ENCODE measurements around the gene ENTHD1. TPM values are rescaled to one million over a fixed set of nuclear protein-coding genes. Genes with fewer than 3 reads are reported as not detected.

The ENTHD1 gene
- total and polyA plus RNA-seq, 4 donors, result 0.12 TPM; not detected in 3

DNA sequence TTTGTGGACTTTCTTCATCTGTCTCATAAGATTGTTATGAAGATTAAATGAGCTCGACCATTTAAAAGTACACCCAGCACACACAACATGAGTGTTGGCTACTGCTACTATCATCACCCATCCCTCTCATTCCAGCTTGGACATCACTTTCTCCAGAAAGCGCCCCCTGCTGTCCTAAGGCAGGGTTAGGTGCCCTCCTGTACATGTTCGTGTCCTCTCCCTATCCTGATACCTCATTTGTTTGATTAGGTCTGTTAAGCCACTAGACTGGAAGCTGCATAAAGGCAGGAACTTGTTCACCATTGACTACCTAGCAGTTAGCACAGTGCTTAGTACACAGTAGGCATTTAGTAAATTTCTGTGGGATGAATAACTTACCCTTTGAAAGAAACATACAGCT lies 85.5 kb downstream of the ENTHD1 start:
- ATAC-seq (ENCODE audit: low FRiP score), result peak; percentile 50
- H3K27ac ChIP-seq (ENCODE audit: low read depth in 1 of 2, low read length in 2 of 2), result no peak overlapping the region
- no peaks in the 10 kb centered on the region for H3K4me1 ChIP-seq (ENCODE audit: control insufficient read depth in 1 of 2, insufficient read depth in 2 of 2, low read length in 2 of 2)
- no peaks in the 10 kb centered on the region for H3K36me3 ChIP-seq (ENCODE audit: control insufficient read depth in 1 of 2, insufficient read depth in 2 of 2, low read length in 1 of 2)
- H3K4me3 ChIP-seq (ENCODE audit: low read length in 2 of 2), result no peak overlapping the region
- H3K27me3 ChIP-seq (ENCODE audit: control insufficient read depth in 1 of 2, insufficient read depth in 2 of 2, low read length in 1 of 2), result no peaks in the 10 kb centered on the region
- no peaks in the 10 kb centered on the region for H3K9me3 ChIP-seq (ENCODE audit: control insufficient read depth, low read length)
- WGBS, 2 donors, result 23 to 27% methylated on average over 3 of the region's 3 CpGs
- intact Hi-C loops (cut with DNase I), result no loop called here
- no peak for DNase-seq

DNA sequence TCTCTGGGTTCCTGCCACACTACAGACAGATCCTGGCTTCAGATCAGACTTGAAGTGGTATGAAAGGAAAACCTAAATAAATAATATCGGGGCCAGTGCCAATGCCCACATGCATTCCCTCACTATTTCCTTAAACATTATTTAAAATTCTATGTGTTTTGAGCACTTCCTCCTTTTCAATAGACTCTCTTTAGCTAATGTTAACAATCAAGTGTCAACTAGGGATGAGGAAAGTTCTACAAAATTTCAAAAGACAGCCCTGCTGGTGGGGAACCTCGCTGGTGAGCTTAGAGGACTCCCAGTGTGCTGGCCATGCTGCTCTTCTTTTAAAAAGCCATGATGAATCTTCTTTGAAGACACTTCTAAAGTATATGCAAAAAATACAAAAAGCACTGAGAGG lies 87.5 kb downstream of the ENTHD1 start:
- H3K9me3 ChIP-seq (ENCODE audit: control insufficient read depth, low read length), result no peaks in the 10 kb centered on the region
- WGBS, 2 donors, result 56 to 61% methylated on average over 2 of the region's 2 CpGs
- H3K36me3 ChIP-seq (ENCODE audit: control insufficient read depth in 1 of 2, insufficient read depth in 2 of 2, low read length in 1 of 2), result no peaks in the 10 kb centered on the region
- no peak overlapping the region for H3K27ac ChIP-seq (ENCODE audit: low read depth in 1 of 2, low read length in 2 of 2)
- no peaks in the 10 kb centered on the region for H3K4me1 ChIP-seq (ENCODE audit: control insufficient read depth in 1 of 2, insufficient read depth in 2 of 2, low read length in 2 of 2)
- H3K27me3 ChIP-seq (ENCODE audit: control insufficient read depth in 1 of 2, insufficient read depth in 2 of 2, low read length in 1 of 2), result no peaks in the 10 kb centered on the region
- no peak overlapping the region for H3K4me3 ChIP-seq (ENCODE audit: low read length in 2 of 2)
- DNase-seq, result no peak
- ATAC-seq (ENCODE audit: low FRiP score), result no peak
- intact Hi-C loops (cut with DNase I), result no loop called here

DNA sequence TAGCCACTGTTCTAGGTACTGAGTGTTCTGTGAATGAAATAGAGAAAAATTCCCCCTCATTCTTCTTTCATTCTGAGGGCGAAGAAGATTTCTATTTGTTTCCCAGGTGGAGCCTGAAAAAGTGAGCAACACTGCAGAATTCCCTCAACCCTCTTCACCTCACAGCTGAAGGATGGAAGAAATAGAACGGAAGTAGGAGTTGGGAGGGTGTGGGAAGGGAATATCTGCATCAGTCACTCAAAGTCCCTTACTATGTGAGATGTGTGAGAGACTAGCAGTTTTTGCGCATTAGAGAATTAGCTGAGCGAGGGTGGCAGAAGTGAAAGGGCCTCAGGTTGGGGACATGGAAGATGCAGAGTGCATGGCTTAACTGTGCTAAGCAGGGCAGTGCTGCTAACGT lies 88.4 kb downstream of the ENTHD1 start:
- Histone ChIP-seq H3K4me3 (ENCODE audit: low read length in 2 of 2) (no peak overlapping the region), H3K4me1 (ENCODE audit: control insufficient read depth in 1 of 2, insufficient read depth in 2 of 2, low read length in 2 of 2) (no peaks in the 10 kb centered on the region), H3K36me3 (ENCODE audit: control insufficient read depth in 1 of 2, insufficient read depth in 2 of 2, low read length in 1 of 2) (no peaks in the 10 kb centered on the region), H3K27me3 (ENCODE audit: control insufficient read depth in 1 of 2, insufficient read depth in 2 of 2, low read length in 1 of 2) (no peaks in the 10 kb centered on the region), H3K27ac (ENCODE audit: low read depth in 1 of 2, low read length in 2 of 2) (no peak overlapping the region), H3K9me3 (ENCODE audit: control insufficient read depth, low read length) (no peaks in the 10 kb centered on the region)
- intact Hi-C loops (cut with DNase I), result no loop called here
- WGBS, 2 donors, result 76 to 81% methylated on average over 5 of the region's 5 CpGs
- ATAC-seq (ENCODE audit: low FRiP score), result no peak
- DNase-seq, result no peak

DNA sequence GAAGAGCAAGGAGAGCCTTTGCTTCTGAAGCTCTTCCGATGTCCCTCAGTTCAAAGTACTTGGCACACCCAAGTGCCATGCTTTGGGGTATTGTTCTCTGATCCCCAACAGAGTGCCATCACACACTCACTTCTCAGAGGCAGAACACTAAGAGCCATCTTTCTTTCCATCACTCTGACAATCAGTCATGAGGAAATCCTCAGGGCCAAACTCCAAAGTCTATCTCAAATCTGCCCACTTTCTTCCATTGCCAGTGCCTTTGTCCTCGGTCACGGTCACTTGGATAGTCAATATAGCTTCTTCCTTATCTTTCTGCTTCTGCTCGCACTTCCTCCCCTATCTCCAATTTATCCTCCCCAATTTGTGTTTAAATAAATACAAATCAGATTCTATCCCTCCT lies 90.9 kb downstream of the ENTHD1 start:
- no peaks in the 10 kb centered on the region for H3K4me1 ChIP-seq (ENCODE audit: control insufficient read depth in 1 of 2, insufficient read depth in 2 of 2, low read length in 2 of 2)
- H3K9me3 ChIP-seq (ENCODE audit: control insufficient read depth, low read length), result peaks cover 7% of the 10 kb centered on the region
- no peak overlapping the region for H3K27ac ChIP-seq (ENCODE audit: low read depth in 1 of 2, low read length in 2 of 2)
- WGBS, 2 donors, result 91 to 92% methylated on average over 4 of the region's 4 CpGs
- intact Hi-C loops (cut with DNase I), result no loop called here
- H3K27me3 ChIP-seq (ENCODE audit: control insufficient read depth in 1 of 2, insufficient read depth in 2 of 2, low read length in 1 of 2), result no peaks in the 10 kb centered on the region
- DNase-seq (no peak), ATAC-seq (ENCODE audit: low FRiP score) (no peak)
- H3K36me3 ChIP-seq (ENCODE audit: control insufficient read depth in 1 of 2, insufficient read depth in 2 of 2, low read length in 1 of 2), result no peaks in the 10 kb centered on the region
- no peak overlapping the region for H3K4me3 ChIP-seq (ENCODE audit: low read length in 2 of 2)

DNA sequence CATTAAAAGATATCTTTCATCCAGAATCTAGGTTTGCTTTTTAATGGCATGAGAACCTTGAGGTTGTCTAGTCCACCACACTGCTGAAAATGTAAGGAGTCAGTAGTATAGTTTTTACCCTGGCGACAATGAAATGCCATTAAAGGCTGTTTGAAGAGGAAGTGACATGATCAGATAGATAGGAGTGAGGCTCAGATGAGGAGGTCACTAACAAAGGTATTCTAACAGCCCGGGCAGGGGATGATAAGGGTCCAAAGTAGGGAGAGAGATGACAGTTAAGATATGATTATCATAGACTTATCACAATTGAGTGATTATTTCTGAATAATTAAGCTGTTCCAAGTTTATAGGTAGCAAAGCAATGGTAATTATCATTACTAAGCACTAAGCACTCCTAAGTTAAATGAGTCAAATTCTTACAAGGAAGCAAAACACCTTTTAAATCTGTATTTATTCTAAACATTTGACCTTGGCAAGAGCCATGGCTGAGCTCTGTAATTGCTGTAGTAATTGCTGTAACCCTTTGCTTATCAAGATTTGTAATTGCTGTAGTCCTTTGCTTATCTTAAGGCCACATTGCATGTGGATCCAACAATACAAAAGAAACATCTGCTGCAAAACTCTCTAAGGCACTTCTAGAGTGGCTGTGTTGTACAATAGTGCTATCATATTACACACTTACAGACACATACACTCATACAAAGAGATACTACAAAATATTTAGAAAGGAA lies 92.6 kb downstream of the ENTHD1 start:
- intact Hi-C loops (cut with DNase I), result no loop called here
- DNase-seq (no peak), ATAC-seq (ENCODE audit: low FRiP score) (no peak)
- H3K27me3 ChIP-seq (ENCODE audit: control insufficient read depth in 1 of 2, insufficient read depth in 2 of 2, low read length in 1 of 2), result no peaks in the 10 kb centered on the region
- no peak overlapping the region for H3K4me3 ChIP-seq (ENCODE audit: low read length in 2 of 2)
- no peaks in the 10 kb centered on the region for H3K4me1 ChIP-seq (ENCODE audit: control insufficient read depth in 1 of 2, insufficient read depth in 2 of 2, low read length in 2 of 2)
- WGBS, 2 donors, result 61 to 69% methylated on average over 2 of the region's 2 CpGs
- H3K36me3 ChIP-seq (ENCODE audit: control insufficient read depth in 1 of 2, insufficient read depth in 2 of 2, low read length in 1 of 2), result no peaks in the 10 kb centered on the region
- H3K9me3 ChIP-seq (ENCODE audit: control insufficient read depth, low read length), result peaks cover 7% of the 10 kb centered on the region
- no peak overlapping the region for H3K27ac ChIP-seq (ENCODE audit: low read depth in 1 of 2, low read length in 2 of 2)

DNA sequence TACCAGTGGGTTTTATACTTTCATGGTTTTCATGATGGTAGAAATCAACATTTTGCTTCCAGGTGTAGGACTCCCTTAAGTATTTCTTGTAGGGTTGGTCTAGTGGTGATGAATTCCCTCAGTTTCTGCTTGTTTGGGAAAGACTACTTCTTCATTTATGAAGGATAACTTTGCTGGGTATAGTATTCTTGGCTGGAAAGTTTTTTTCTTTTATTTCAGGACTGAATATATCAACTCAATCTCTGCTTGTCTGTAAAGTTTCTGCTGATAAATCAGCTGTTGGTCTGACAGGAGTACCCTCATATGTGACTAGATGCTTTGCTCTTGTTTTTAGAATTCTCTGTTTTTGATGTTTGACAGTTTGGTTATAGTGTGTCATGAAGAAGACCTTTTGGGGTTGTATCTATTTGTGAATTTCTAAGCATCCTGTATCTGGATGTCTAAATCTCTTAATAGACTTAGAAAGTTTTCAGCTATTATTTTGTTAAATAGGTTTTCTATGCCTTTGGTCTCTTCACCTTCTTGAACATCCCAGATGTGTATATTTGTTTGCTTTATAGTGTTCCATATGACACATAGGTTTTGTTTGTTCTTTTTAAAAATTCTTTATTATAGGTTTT lies 95.9 kb downstream of the ENTHD1 start:
- no peak overlapping the region for H3K27ac ChIP-seq (ENCODE audit: low read depth in 1 of 2, low read length in 2 of 2)
- no peaks in the 10 kb centered on the region for H3K4me1 ChIP-seq (ENCODE audit: control insufficient read depth in 1 of 2, insufficient read depth in 2 of 2, low read length in 2 of 2)
- H3K4me3 ChIP-seq (ENCODE audit: low read length in 2 of 2), result no peak overlapping the region
- H3K27me3 ChIP-seq (ENCODE audit: control insufficient read depth in 1 of 2, insufficient read depth in 2 of 2, low read length in 1 of 2), result no peaks in the 10 kb centered on the region
- no peak for ATAC-seq (ENCODE audit: low FRiP score)
- intact Hi-C loops (cut with DNase I), result no loop called here
- no peak for DNase-seq
- H3K36me3 ChIP-seq (ENCODE audit: control insufficient read depth in 1 of 2, insufficient read depth in 2 of 2, low read length in 1 of 2), result no peaks in the 10 kb centered on the region
- H3K9me3 ChIP-seq (ENCODE audit: control insufficient read depth, low read length), result peaks cover 7% of the 10 kb centered on the region

DNA sequence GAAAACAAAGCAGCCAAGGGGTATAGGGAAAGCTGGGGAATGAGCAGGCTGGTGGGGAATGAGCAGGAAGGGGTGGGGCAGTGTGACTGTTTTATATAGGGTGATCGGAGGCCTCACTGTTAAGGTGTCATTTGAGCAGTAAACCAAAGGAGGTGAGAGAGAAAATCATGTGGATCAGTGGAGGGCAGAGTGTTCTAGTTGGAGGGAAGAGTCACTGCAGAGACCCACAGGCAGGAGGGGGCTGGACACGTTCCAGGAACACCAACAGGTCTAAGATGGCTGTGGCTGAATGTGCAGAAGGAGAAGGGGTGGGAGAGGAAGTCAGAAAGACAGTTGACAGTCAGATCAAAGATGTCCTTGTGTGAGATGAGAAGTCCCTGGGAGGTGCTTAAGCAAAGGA lies 103.8 kb downstream of the ENTHD1 start:
- Histone ChIP-seq H3K27me3 (ENCODE audit: control insufficient read depth in 1 of 2, insufficient read depth in 2 of 2, low read length in 1 of 2) (no peaks in the 10 kb centered on the region), H3K4me3 (ENCODE audit: low read length in 2 of 2) (no peak overlapping the region), H3K9me3 (ENCODE audit: control insufficient read depth, low read length) (no peaks in the 10 kb centered on the region), H3K36me3 (ENCODE audit: control insufficient read depth in 1 of 2, insufficient read depth in 2 of 2, low read length in 1 of 2) (no peaks in the 10 kb centered on the region), H3K27ac (ENCODE audit: low read depth in 1 of 2, low read length in 2 of 2) (no peak overlapping the region), H3K4me1 (ENCODE audit: control insufficient read depth in 1 of 2, insufficient read depth in 2 of 2, low read length in 2 of 2) (no peaks in the 10 kb centered on the region)
- ATAC-seq (ENCODE audit: low FRiP score), result no peak
- intact Hi-C loops (cut with DNase I), result no loop called here
- 7 to 22% methylated on average over 2 of the region's 2 CpGs for WGBS, 2 donors
- DNase-seq, result no peak

DNA sequence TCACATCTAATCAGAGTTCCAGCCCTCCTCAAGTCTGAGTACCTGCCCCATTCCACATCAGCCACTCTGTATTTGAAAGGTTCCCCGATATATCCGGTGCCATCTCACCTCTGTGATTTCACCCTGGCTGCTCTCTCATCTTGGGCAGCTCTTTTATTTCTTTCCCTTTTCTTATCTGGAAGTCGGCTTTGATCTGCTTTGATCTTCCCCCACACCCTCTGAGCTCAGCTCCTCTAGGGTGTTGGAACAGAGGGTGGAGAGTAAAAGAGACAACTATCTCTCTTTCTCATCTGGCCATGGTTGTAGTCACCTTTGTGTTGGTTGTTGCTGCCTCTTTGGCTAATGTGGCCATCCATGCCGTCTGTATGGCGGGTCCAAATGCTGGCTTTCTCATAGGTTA lies 108.3 kb downstream of the ENTHD1 start:
- 73 to 79% methylated on average over 5 of the region's 5 CpGs for WGBS, 2 donors
- Histone ChIP-seq H3K4me3 (ENCODE audit: low read length in 2 of 2) (no peak overlapping the region), H3K9me3 (ENCODE audit: control insufficient read depth, low read length) (no peaks in the 10 kb centered on the region), H3K27ac (ENCODE audit: low read depth in 1 of 2, low read length in 2 of 2) (no peak overlapping the region), H3K4me1 (ENCODE audit: control insufficient read depth in 1 of 2, insufficient read depth in 2 of 2, low read length in 2 of 2) (no peaks in the 10 kb centered on the region), H3K27me3 (ENCODE audit: control insufficient read depth in 1 of 2, insufficient read depth in 2 of 2, low read length in 1 of 2) (no peaks in the 10 kb centered on the region), H3K36me3 (ENCODE audit: control insufficient read depth in 1 of 2, insufficient read depth in 2 of 2, low read length in 1 of 2) (no peaks in the 10 kb centered on the region)
- DNase-seq, result no peak
- no peak for ATAC-seq (ENCODE audit: low FRiP score)
- intact Hi-C loops (cut with DNase I), result no loop called here

DNA sequence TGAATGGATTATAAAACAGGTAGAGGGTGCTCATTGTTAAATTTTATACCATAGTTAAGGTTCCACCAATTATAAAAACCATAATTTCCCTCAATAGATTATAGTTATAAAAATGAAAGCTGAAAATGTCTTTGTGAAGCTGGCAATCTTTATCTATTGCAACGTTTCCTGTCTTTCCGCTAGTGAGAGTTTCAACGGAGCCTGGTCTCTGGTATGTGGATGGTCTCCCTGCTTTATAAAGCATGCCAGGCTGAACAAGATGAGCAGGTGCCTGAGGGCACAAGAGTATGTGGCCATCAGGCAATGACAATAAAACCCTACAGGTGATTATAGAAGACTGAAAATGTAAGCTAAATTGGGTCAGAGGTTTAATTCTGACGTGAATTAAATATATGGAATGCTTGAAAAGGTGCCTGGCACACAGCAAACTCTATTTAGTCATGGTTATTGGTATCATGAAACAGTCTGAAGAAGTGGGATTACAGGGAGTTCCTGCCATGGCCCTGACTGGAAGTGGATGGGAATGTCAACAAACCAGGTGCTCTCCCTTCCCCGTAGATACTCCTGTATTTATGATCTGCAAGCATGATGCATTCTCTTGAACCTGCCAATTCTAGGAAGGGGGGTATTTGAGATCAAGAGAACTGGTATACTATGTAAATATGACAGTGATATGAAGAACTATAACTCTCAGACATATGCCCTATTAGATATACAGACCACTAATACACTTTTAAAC lies 115.7 kb downstream of the ENTHD1 start:
- Histone ChIP-seq H3K9me3 (ENCODE audit: control insufficient read depth, low read length) (no peaks in the 10 kb centered on the region), H3K36me3 (ENCODE audit: control insufficient read depth in 1 of 2, insufficient read depth in 2 of 2, low read length in 1 of 2) (no peaks in the 10 kb centered on the region), H3K4me1 (ENCODE audit: control insufficient read depth in 1 of 2, insufficient read depth in 2 of 2, low read length in 2 of 2) (no peaks in the 10 kb centered on the region), H3K27ac (ENCODE audit: low read depth in 1 of 2, low read length in 2 of 2) (no peak overlapping the region), H3K27me3 (ENCODE audit: control insufficient read depth in 1 of 2, insufficient read depth in 2 of 2, low read length in 1 of 2) (peaks cover 0 to 2% of the 10 kb centered on the region in 2 donors), H3K4me3 (ENCODE audit: low read length in 2 of 2) (no peak overlapping the region)
- 57 to 69% methylated on average over 5 of the region's 5 CpGs for WGBS, 2 donors
- DNase-seq (no peak), ATAC-seq (ENCODE audit: low FRiP score) (no peak)
- intact Hi-C loops (cut with DNase I), result no loop called here

All from aorta (tissue), 5 donors.